HS-27A (cell line): ENCODE data around the gene GALNT14.

Source experiments
- DNase-seq: peaks from one replicate; pipeline ENCODE4 v3.0.0-alpha.2; 2012; ENCODE audit warnings: low read depth, missing footprints

The GALNT14 gene

GRCh38 chr2:30894498-30895119, 243.6 kb downstream of the GALNT14 start:
- no peak for DNase-seq

GRCh38 chr2:30888852-30889409, 249.3 kb downstream of the GALNT14 start:
- DNase-seq = no peak

GRCh38 chr2:30886080-30886479, 252.2 kb downstream of the GALNT14 start:
- DNase-seq = no peak

GRCh38 chr2:30883822-30884221, 254.4 kb downstream of the GALNT14 start:
- DNase-seq = no peak

- DNase-seq = no peak
Observed at GRCh38 chr2:30883184-30883583, 255.1 kb downstream of the GALNT14 start.

GRCh38 chr2:30880516-30880915, 257.7 kb downstream of the GALNT14 start:
- DNase-seq = no peak

- DNase-seq = no peak
Observed at GRCh38 chr2:30877833-30878232, 260.4 kb downstream of the GALNT14 start.

GRCh38 chr2:30872797-30873196, 265.4 kb downstream of the GALNT14 start:
- no peak for DNase-seq

- DNase-seq = no peak
Observed at GRCh38 chr2:30871980-30872789, 266.1 kb downstream of the GALNT14 start.

GRCh38 chr2:30871440-30871839, 266.8 kb downstream of the GALNT14 start:
- DNase-seq = no peak

GRCh38 chr2:30869988-30870387, 268.3 kb downstream of the GALNT14 start:
- no peak for DNase-seq

- no peak for DNase-seq
Observed at GRCh38 chr2:30867385-30867784, 270.9 kb downstream of the GALNT14 start.

- no peak for DNase-seq
Observed at GRCh38 chr2:30866974-30867373, 271.3 kb downstream of the GALNT14 start.

- DNase-seq = no peak
Observed at GRCh38 chr2:30865892-30866681, 272.2 kb downstream of the GALNT14 start.

GRCh38 chr2:30865243-30865642, 273.0 kb downstream of the GALNT14 start:
- DNase-seq = no peak

- DNase-seq = peak; percentile 17
Observed at GRCh38 chr2:30862054-30862651, 276.1 kb downstream of the GALNT14 start.

GRCh38 chr2:30860726-30861125, 277.5 kb downstream of the GALNT14 start:
- no peak for DNase-seq
